Stimulated activated CD8-positive, alpha-beta memory T cell treated with anti-CD3 and anti-CD28 coated beads, Interleukin-15, amount 100 ng/mL, for 1 hour (primary cell): ENCODE results near the gene DNER.
"Not testable (repeated sequence)": the region's sequence is repeated elsewhere in the genome, so short reads cannot be mapped to it uniquely, and the experiment has no call there.

ENCODE experiments used
- DNase-seq: peaks from one replicate; pipeline ENCODE4 v3.0.0-alpha.2; 2020; ENCODE audit warnings: low read depth

The DNER gene

GRCh38 chr2:229714080-229714735 lies at the start of gene DNER:
Gene DNER, minus strand, starts transcription at chr2:229714555. Its CDS starts 132 bp downstream, at chr2:229714423.
- no peak for DNase-seq

- DNase-seq: no peak
These were observed 47.3 kb upstream of the DNER start for GRCh38 chr2:229761663-229762062.

- not testable (repeated sequence) for DNase-seq
These were observed 43.1 kb upstream of the DNER start for GRCh38 chr2:229757462-229757861.

- DNase-seq: no peak
These were observed 38.8 kb upstream of the DNER start for GRCh38 chr2:229752970-229753729.

- DNase-seq: no peak
These were observed 35.4 kb upstream of the DNER start for GRCh38 chr2:229749779-229750178.

- DNase-seq: no peak
These were observed 34.6 kb upstream of the DNER start for GRCh38 chr2:229748950-229749349.

- not testable (repeated sequence) for DNase-seq
These were observed 28.3 kb upstream of the DNER start for GRCh38 chr2:229742691-229743090.

GRCh38 chr2:229740279-229740678 lies 25.9 kb upstream of the DNER start:
- no peak for DNase-seq

- DNase-seq: no peak
These were observed 23.8 kb upstream of the DNER start for GRCh38 chr2:229738024-229738625.

- DNase-seq: no peak
These were observed 20.1 kb upstream of the DNER start for GRCh38 chr2:229734410-229734809.

GRCh38 chr2:229733611-229734245 lies 19.4 kb upstream of the DNER start:
- no peak for DNase-seq

- DNase-seq: no peak
These were observed 18.5 kb upstream of the DNER start for GRCh38 chr2:229732897-229733296.

GRCh38 chr2:229731916-229732315 lies 17.6 kb upstream of the DNER start:
- DNase-seq: no peak

GRCh38 chr2:229731363-229731762 lies 17.0 kb upstream of the DNER start:
- DNase-seq: no peak

- DNase-seq: no peak
These were observed 14.0 kb upstream of the DNER start for GRCh38 chr2:229728370-229728769.

GRCh38 chr2:229726643-229727042 lies 12.3 kb upstream of the DNER start:
- no peak for DNase-seq

GRCh38 chr2:229725716-229726574 lies 11.6 kb upstream of the DNER start:
- DNase-seq: no peak

GRCh38 chr2:229723192-229723591 lies 8.8 kb upstream of the DNER start:
- DNase-seq: not testable (repeated sequence)

GRCh38 chr2:229719926-229720647 lies 5.7 kb upstream of the DNER start:
- no peak for DNase-seq

GRCh38 chr2:229718057-229718456 lies 3.7 kb upstream of the DNER start:
- no peak for DNase-seq

GRCh38 chr2:229715895-229716507 lies 1.6 kb upstream of the DNER start:
- DNase-seq: no peak
